Activated CD4-positive, CD25-positive, alpha-beta regulatory T cell treated with anti-CD3 and anti-CD28 coated beads, Interleukin-2, amount 50 U/mL, for 24 hours (primary cell): ENCODE measurements around the gene SNED1.

Experiments
- ATAC-seq, 2 donors: fragments of 150-1000 bp; cut with Tn5 transposase; one replicate each; pipeline ENCODE4 v1.10.0; 2021; ENCODE audit warnings: mild to moderate bottlenecking in 1 of 2, moderate library complexity in 1 of 2

The SNED1 gene

GRCh38 chr2:240992572-240993291 is 5.7 kb upstream of the SNED1 start:
- ATAC-seq, result no peak

DNA sequence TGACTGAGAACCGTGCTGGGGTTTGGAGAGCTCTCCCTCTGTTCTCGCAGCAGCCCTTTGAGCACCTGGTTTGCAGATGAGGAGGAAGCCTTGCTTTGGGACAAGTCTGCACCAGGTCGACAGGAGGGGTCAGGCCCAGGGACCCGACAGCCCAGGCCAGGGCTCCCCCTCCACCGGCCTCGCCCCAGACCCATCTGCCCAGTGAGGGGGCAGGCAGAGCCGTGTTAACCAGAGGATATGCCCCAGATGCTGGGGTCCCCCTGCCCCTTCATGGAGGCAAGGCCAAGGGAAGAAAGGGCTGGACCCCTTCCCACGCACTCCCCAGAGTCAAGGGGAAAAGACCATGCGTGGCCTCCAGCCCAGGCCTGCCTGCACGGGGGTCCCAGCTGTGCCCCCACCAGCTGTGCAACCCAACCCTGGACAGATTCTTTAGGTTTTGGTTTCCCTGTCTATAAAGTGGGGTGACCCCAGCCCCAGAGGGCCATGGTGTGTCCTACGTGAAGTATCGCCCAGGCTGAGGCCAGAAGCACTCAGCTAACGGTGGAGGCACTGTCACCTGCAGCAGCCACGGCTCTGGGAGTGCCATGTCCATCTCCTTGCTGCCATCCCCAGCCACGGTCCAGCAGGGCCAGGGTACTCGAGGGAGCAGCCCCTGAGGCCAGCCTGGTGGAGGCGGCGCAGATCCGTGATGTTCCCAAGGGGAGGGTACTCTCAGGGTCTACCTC is 4.8 kb upstream of the SNED1 start:
- ATAC-seq, result no peak

- ATAC-seq, result no peak
Observed at GRCh38 chr2:240994171-240994896, 4.1 kb upstream of the SNED1 start.

- no peak for ATAC-seq
Observed at GRCh38 chr2:240995041-240996021, 3.1 kb upstream of the SNED1 start.

DNA sequence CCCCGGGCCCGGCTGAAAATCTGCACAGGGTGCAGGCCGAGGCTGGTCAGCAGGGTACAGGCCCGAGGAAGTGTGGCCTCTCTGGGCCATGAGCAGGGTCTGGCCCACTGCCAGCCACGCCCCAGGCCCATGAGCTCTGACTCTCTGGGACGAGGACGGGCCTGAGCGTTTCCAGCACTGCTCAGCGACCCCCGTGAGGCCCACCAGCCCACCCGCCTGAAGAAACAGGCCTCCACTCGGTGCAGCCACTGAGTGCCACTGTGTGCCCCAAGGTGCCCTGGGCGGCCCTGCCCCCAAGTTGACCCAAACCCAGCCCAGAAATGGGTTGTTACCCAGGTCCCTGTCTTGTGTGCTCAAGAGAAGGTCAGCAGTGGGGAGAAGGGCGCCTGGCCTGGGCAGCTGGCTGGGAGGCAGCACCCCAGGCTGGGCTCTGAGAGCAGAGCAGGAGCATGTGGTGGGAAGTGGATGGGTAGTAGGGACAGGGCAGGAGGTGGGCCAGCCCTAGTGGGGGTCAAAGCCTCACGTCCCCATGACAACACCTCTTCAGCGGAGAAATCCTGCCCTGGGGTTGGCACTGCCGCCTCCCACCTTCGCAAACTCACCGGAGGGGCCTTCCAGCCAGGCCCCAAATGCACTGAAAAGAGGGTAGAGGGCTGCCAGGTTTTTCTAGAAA is 2.1 kb upstream of the SNED1 start:
- no peak for ATAC-seq

GRCh38 chr2:240996834-240997140 is 1.6 kb upstream of the SNED1 start:
- no peak for ATAC-seq

GRCh38 chr2:240997141-240997855 is 1.1 kb upstream of the SNED1 start:
- no peak for ATAC-seq

- peak in 1 of 2 donors; percentile 42 for ATAC-seq
Observed at GRCh38 chr2:240998706-240998994, 232 bp downstream of the SNED1 start.

DNA sequence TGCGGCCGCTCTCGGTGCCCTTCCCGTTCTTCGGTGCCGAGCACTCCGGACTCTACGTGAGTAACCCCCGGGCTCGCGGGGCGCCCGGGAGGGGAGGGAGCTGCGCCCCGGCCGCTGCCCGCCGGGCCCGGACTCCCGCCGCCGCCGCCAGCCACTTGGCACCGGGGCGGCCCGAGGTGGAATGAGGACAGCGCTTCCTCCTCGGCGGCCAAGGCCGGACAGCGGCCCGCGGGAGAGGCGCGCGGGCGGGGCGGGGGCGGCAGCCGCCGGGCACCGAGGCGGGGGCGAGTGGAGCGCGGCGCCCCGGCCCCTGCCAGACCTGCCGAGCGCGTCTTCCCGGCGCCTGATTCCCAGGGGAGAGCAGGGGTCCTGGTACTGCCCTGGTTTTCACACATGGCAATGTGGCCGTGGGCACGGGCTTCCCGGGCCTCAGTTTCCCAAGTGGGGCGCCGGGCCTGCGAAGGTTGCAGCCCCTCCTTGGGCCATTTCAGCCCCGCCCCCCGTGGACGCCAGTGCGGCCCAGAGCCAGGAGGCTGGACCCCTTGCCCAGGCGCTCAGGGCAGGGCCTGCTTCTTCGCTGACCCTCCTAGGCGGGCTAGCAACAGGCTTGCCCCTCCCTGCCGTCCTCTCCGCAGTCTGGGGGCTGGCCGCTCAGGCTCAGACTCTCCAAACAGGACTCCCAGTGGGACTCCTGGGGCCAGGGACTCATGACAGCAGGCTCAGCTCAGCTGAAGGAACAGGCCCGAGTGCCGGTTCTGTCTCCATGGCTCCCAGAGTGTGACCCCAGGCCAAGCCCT is 775 bp downstream of the SNED1 start:
- no peak for ATAC-seq

DNA sequence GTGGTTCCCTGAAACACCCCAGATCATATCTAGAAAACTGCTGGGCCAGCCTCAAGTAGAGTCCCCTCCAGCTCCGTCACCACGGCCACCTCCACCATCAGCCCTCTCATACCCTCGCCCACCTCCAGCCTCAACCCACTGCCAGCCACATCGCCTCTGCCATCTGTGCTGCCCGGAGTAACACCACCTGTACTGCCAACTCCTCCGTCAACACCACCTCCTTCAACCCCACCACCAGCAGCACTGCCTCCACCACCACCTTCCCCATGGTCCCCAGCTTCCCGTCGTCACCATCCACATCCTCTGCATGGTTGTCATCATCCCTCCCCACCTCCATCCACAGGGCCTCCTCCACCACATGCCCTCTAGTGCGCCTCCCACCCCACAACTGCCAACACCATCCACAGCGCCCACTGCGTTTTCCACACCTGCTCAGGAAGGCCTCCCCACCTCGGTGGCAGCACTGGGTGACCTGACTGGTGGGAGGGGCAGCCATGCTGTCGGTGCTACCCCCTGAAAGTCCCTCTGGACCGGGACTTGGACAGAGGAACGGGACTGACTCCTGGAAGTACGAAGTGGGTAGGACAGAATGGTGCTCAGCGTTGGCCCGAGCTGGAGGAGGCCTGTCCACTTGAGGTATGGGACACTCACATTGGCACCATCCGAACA is 1.6 kb downstream of the SNED1 start:
- ATAC-seq, result no peak

DNA sequence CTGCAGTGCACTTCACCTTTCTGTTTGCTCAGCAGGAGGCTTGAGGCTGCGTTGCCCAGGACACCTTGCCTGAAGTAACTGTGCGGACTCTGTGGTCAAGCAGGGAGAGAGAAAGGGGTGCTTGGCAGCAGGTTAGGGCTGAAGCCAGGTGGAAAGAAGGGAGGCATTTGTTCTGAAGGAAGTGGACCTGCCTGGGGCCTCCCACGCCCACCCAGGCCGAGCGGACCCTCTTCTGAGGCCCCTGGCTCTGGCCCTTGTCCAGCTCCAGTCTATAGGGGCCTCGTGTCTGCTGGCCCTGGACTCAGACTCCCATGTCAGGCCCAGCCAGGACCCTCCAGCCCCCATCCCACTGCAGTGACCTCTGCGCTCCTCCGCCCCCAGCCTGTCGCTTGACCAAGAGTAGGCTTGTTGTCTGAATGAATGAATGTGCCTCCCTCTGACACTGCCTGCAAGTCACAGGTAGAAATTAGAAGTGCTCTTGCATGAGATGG is 2.5 kb downstream of the SNED1 start:
- no peak for ATAC-seq

DNA sequence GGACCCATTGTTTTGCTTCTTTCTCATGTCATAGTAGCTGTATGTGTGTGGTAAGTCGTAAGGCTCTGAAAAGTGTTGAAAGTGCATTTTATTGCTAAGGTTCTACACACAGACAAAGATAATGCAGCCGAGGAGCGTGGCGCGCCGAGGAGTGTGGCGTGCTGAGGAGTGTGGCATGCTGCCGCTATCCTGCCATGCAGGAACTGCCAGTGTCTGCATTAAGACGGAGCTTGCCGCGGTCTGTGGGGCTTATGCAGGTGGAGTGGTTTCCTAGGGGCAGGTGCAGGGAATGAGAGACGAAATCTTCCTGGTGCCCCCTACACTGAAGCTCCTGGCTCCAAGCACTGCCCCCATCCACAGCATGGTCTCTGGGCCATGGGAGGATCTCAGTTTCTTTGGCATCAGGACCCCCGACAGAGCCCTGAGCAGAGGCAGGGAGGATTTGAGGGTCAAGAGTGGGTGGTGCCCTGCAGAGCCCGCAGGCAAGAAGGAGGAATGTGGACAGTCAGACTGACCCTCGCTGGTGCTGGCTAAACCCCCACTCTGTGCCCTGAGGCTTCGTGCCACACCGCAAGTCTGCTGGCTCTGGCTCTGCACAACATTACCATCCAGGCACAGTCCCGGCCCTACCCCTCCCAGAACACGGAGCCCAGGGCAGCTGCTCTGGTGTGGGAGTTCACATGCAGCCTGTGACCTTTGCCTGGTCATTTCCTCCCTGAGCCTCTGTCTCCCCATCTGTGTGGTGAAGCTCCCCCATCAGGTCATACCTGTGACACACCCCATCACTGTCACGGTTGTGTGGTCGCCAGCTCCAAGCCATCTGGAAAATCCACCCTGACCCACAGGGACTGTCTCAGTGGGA is 3.2 kb downstream of the SNED1 start:
- no peak for ATAC-seq

DNA sequence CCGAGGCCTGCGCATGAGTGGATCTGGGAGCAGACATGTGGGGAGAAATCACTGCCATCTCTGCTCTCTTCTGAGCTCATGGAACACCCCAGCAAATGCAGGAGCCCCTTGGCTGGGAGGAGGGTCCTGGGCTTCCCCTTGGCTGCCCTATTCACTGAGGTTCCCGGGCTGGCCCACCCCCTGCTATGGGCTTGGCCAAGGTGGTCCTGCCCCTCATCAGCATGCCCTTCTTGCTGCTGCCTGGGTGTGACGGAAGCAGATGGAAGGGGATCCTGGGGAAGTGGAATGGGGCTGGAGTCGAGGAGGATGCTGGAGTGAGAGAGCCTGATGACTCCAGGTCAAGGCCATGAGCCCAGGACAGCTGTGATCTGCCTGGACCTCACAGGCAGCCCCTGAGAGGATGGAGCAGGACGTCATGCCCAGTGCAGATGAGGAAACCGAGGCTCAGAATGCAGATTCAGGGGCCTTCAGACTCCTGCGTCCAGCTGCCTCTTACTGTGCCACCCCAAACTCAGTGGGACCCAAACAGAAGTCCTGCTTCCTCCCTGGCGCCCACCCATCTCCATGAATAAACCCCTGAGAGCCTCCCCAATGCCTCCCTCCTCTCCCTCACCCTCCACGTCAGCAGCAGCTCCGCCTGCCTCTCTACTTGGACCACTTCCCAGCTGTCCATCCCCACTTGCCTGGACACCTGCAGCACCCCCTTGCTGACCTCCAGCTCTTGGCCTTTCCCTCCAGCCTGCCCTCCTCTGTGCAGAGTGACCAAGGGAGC is 4.0 kb downstream of the SNED1 start:
- ATAC-seq, result no peak

DNA sequence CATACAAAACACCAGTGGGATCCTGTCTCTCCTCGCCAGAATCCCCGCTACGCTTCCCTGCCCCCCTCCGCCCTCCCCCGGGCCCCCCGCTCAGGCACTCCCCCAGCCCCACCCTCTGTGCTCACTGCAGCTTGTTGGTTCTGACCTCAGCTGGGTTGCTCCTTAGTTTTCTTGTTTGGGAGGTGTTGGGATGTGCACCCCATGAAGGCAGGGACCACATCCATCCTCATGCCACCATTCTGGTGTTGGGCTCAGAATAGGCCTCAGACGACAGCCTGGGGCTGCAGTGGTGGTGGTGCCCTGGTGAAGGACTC is 4.6 kb downstream of the SNED1 start:
- ATAC-seq, result no peak

- ATAC-seq, result no peak
Observed at GRCh38 chr2:241003369-241003768, 5.0 kb downstream of the SNED1 start.

GRCh38 chr2:241003830-241004564 is 5.6 kb downstream of the SNED1 start:
- ATAC-seq, result no peak

GRCh38 chr2:241005569-241005968 is 7.2 kb downstream of the SNED1 start:
- no peak for ATAC-seq

- ATAC-seq, result peak; percentile 41 to 57
Observed at GRCh38 chr2:241006412-241006811, 8.0 kb downstream of the SNED1 start.
